Activated T-helper 9 cell treated with anti-CD3 and anti-CD28 coated beads, Interleukin-2, amount 50 U/mL, for 16 hours (primary cell): ENCODE measurements around the gene GRID1.

Experiments used
- DNase-seq: peaks from one replicate; pipeline ENCODE4 v3.0.0-alpha.2; 2020; ENCODE audit warnings: low read depth

The GRID1 gene

DNA sequence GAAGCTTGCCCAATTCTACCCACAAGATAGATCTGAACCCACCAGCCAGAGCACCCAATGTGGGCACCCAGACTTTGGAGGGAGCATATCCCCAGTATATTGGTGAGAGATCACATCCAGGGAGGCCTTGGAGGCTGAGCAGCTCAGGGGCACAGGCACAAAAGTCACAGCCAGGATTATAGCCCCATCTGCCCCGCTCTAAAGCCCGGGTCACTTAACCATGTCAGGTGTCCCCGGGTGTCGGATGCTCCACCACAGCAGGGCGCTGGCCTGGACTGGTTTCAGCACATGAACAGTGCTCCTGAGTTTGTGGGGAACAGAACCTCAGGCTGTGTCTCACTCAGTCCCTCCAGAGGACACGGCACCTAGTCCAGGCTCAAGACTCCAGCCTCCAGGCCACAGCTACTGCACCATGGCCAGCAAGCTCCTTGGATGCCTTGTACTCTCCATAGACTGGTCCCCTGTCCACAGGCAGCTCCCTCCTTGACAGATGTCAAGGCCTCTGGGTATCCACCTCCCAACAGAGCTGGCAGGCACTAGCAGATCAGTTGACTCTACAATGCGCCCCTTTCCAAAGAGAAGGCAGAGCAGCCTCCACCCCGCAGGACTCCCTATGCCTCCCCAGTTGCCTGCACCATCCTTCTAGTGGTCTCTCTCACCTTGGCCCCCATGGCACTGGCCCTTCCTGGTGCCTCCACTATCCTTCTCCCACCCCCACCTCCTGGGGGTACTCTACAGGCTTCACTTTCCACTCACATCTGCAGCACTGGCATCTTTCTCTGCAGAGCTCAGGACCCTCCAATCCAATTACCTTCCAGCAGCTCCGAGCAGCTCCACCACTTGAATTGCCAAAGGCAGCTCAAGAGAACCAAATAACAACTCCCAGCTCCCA is 306.0 kb downstream of the GRID1 start:
- no peak for DNase-seq

DNA sequence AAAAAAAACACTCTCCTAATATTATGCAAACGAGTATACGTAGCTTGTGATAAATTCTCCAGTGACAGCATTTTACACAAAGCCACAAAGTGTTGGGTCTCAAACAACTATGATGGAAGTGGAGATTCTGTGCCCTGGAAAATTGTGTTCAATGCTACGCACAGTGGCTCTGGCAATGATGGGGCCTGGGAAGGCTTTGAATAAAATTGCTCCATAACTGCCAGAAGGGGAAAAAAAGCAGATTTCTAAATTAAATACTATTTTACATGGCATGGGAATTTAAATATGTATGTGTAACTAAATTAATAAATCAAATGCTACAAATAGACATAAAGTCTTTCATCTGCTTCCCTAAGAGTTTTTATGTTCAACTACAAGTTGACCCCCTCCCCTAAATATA is 306.7 kb downstream of the GRID1 start:
- DNase-seq = no peak

DNA sequence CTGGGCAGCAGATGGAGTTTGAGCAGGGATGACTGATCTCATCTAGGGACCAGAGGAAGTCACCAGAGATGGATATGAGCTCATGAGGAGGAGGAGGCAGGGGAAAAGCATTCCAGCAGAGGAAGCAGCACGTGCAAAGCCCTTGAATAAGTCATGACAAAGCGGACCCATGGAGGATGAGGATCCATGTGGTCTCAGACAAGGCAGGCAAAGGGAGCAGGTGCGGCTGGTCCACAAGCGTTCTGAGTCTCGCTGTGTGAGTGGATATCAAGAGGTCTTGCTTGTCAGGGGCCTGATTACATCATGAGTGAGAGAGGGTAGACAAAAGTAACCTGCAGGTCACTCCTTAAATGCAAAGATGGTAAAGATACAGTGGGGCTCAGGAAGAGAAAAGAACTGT is 307.6 kb downstream of the GRID1 start:
- no peak for DNase-seq

DNA sequence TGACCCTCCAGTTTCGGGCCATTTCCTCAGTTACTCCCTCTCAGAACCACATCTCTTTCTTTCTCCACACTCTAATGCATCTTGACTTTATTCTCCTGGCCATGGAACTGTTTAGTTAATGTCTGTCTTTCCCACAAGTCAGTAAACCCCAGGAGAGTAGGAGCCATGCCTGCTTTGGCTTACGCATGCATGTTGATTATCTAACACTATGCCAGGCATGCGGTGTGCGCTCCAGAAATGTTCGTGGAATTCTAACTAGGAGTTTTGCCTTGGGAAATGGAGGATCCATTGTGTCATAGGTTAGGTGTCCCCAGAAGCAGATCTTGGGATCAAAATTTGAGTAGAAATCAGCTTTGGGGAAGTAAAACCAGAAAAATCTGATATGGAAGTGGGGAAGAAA is 308.9 kb downstream of the GRID1 start:
- no peak for DNase-seq

DNA sequence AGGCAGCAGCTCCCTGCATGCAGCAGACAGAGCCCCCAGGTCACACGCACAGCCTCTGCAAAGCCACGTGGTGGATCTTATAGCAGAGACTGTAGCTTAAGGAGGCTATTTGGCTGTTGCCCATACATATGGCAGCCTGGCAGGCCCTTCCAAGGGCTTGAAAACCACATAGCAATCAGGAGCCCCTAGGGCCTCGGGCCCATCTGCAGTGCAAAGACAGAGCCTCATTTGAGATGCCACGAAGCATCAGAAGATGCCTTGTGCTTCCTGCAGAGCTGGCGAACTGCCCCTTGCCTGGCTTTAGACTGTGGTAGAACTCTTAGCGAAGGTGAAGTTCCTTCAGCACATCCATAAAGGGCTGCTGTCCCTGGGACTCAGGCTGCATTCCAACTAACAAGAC is 309.9 kb downstream of the GRID1 start:
- no peak for DNase-seq

DNA sequence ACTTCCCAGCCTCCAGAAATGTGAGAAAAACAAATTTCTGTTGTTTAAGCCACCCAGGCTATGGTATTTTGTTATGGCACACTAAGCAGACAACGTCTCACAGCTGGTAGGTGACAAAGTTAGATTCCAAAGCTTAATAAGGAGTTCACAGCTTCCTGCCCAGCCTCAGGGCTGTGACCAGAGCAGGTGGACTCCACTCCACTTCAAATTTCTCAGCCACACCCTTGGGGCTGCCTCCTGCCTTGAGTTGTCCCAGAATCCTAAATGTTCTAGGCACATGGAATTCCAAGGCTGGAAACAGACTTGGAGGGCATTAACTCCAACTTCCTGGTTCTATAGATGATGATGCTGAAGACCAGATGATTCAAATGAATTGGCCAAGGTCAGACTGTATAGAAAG is 310.7 kb downstream of the GRID1 start:
- no peak for DNase-seq

DNA sequence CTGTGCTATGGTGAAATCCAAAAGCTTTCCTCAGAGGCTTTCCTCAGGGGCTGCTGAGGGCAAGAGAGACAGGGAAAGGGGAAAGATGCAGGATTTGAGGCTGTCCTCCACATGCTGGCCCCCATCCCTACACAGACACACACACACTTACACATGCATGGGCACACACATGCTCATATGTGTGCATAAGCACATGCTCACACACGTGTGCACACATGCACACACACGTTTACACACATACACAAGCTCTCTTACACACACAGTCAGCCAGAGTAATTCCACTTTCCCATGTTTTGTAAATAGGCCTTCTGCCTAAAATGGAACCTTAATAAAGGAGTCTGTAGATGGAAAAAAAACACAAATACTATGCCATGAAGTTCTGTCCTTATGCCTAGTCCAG is 312.9 kb downstream of the GRID1 start:
- no peak for DNase-seq

DNA sequence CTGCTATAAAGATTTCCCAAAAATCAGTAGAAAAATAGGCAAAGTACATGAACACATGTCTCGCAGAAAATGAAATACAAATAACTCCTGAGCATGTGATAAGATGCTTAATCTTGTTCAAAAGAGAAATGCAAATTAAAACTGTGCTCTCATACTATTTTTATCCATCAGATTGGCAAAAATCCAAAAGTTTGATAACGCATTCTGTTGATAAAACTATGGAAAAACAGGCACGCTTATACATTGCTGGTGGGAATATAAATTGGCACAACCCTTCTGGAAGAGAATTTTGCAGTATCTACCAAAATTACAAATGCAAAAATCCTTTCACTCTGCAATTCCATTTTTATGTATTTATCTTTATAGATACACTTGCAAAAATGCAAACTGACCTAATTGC is 315.0 kb downstream of the GRID1 start:
- no peak for DNase-seq

DNA sequence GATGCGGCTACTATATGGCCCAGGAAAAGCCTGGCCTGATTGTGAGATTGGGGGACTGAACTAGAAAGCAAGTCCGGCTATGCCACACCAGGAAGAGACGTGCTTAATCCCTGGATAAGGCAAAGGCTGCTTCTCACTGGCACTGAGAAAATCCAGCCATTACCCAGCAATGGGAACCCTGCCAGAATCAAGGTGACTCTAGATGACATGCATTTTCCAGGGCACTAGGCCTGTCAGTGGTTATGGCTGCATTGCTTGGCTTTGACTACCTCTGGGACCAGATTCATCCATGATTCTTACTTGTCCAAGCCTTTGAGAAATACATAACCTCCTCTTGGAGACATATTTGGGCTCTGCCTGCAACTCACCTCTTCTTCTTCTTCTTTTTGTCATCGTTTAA is 317.2 kb downstream of the GRID1 start:
- DNase-seq = no peak

DNA sequence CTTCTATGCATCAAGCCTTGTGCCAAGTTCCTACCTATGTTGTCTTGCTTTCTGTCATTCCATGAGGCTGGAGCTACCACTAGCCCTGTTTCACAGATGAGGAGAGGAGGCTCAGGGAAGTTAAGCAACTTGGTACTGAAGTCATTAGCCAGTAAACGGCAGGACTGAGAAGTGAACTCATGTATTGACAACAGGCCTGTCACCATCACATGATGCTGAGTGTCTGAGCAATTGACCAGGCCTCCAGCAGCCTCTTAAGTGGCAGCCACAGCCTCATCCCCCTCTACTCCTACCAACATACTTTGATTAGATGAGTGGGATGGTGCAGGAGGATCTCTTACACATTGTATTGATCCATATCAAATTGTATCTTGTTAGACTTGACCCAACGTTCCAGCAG is 317.6 kb downstream of the GRID1 start:
- DNase-seq = no peak

DNA sequence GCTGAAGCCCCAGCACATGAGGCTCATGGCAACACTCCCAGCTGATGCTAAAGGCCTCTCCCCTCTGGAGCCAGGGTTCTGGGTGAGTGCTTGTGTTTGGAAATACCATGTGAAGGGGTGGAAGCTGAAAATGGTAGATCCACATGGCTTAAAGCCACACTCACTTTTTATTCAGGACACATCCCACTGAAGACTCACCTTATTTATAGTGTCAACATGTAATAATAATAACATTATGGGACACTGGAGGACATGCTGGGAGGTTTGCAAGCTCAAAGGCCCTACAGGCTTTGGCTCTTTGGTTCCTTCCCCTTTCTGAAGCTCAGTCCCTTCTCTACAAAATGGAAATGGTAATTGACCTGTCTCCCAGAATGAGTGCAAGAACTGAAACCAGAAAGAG is 318.0 kb downstream of the GRID1 start:
- no peak for DNase-seq

DNA sequence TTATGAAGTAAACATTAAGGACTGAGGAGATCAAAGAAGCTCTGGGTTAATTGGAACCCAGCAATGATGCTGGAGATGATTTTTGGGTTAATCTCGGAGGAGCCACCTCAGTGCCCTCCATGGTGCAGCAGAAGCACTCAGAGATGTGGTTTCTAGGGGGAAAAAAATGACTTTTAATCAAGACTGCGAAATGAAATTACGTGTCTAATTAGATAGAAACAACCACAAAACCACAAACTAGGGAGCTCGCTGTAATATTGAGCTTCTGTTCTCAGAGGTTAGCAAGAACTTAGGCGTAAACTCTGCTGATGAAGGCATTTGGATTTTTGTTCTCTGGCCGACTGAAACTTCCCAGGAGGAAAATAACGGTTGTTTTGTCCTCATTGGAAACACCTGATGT is 319.0 kb downstream of the GRID1 start:
- DNase-seq = no peak

DNA sequence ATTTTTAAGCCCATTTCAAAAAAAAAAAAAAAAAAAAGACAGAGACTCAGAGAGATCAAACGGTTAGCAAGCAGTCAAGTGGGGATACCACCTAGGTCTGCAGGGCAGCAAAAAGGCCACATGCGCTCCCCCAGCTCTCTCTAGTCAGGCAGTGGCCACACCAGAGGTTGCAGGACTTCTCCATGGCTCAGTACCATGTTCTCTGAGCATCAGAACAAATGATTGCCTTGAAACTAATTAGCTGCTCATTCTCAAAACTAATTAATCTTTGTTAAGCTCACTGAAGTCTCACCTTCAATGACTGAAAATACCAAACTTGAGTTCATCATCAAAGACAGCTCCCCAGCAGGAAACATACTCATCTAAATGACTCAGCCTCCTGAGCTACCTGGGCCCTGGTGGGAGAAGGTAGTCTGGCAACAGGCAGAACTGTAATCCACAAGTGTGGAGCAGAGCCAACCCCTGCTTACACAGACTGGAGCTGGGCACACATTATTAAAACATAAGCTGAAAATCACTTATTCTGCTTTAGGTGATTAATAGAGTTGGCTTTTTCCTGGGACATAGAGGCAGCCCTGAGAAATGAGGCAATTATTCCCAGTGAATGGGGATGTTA is 319.6 kb downstream of the GRID1 start:
- DNase-seq = no peak

DNA sequence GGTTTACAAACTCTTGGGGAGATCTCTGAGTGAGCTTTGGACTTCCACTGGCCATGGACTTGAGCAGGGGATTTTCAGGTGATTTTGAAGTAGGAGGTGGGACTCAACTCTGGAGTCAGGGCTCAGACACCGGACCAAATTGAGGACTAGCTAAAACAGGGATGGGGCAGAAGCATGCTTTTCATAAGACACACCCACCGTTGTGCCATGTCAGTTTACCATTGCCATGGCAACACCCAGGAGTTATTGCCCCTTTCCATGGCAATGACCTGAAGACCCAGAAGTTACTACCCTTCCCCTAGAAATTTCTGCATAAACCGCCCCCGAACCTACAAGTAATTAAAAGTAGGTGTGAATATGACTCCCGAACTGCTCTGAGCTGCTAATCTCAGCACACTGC is 320.7 kb downstream of the GRID1 start:
- no peak for DNase-seq

DNA sequence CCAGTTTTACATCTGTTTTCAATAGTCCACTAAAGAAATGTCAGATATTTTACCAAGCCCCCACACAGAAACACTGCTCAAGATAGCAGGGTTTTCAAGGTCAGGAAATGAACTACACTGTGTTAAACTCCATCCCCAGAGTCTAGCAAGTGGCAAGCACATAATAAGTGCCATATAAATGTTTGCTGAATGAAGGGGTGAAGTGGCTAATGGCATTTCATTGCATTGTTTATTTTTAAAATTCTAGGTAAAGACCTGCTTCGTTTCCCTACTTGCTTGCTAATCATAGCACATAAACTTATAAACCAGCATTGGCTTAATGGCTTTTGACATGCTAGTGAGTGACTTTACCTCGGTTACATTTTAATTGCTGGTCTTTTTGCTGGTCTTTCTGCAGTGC is 322.6 kb downstream of the GRID1 start:
- no peak for DNase-seq

DNA sequence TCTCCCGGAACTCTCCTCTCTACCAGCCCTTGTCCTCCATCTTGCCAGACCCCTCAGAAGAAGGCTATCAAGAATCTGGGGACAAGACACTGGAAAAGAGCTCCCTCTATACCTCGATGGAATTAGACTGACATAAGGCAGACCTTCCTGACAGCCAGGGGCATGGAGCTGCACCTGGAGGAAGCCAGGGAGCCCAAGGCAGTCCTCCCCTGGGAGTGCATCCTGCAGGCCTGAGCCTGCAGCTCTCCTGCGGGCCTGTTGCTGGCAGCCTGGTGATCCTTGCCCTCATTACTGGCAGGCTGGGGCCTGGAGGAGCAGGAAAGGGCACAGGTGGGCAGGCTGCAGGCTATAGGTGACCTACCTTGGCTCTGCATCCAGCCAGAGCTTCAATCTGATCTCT is 323.4 kb downstream of the GRID1 start:
- no peak for DNase-seq

DNA sequence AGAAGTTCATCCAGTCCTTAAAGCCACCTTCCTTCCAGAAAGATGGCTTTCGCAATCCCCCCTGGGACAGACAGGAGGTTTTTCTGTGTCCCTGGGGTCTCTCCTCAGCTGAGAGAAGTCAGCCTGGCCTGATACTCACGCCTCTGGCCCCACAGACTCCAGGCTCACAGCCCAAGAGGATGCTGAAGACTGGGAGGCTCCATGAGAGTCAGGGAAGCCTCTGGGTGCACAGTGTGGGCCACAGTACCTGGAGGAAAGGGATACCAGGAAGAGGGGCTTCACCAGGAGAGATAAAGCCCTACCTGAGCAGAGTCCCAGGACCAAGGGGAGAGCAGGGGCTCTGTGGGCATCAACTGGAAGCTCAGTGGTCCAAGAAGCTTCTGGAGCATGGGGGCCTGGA is 324.4 kb downstream of the GRID1 start:
- no peak for DNase-seq

DNA sequence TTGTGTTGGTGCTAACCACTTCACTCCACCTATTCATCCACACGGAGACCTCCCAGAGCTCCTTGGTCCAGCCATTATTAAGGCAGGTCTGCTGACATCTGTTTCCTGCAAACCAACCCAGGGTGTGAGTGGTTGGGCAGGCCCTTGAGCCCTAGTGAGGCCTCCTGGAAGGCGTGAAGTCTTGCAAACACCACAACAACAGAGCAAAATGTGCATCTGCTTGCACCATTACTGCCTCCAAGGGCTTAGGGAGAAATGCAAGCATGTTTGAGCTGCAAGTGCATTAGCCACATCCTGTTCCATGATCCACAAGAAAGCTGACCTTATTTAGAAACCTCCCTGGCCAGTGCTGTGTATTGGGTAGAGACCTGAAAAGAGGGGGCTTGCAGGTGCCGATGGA is 325.5 kb downstream of the GRID1 start:
- no peak for DNase-seq

DNA sequence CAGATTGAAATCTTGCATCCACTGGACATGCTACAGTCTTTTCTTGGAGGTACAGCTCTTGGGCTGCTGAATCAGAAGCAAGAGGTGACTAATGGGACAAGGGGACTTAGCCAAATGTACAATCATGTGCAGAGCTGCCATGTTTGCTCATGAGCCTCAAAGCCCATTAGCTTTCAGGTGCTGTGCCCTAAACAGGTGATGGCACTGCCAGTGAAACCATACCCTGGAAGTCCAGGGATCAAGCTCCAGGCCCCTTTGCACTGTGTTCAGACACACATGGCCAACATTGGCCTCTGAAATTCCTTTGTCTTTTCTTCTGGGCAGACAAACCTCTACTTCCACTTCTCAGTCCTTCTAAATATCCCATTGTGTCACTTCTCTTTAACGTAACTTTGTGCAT is 328.2 kb downstream of the GRID1 start:
- DNase-seq = no peak

DNA sequence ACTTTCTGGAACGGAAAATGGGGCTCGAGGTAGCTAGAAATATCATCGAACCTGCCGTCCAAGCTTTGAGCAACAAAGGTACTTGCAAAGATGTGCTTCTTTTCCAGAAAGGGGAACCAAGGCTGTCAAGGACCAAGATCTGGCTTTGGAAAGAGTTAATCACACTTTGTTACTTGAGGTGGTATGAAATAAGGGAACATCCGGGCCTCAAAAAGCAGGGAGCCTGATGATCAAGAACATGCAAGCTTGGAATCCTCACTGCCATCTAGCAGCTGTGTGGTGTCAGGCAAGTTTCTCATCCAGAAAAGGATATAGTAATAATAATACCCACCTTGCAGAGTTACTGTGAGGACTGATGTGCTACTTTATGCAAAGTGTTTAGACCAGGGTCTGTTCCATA is 329.5 kb downstream of the GRID1 start:
- no peak for DNase-seq

DNA sequence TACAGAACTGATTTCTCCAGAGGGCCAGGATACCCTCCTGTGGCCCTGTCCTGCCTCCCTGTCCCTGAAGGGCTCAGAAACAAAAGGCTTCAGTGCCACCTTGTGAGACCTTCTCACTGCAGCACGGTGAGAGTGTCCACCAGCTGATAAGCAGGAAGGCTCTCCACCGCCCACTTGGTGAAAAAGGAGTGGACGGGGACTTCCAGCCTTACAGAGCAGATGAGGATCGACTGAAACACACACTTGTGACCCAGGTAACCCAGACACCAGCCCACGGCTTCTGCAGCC is 330.1 kb downstream of the GRID1 start:
- DNase-seq = no peak

DNA sequence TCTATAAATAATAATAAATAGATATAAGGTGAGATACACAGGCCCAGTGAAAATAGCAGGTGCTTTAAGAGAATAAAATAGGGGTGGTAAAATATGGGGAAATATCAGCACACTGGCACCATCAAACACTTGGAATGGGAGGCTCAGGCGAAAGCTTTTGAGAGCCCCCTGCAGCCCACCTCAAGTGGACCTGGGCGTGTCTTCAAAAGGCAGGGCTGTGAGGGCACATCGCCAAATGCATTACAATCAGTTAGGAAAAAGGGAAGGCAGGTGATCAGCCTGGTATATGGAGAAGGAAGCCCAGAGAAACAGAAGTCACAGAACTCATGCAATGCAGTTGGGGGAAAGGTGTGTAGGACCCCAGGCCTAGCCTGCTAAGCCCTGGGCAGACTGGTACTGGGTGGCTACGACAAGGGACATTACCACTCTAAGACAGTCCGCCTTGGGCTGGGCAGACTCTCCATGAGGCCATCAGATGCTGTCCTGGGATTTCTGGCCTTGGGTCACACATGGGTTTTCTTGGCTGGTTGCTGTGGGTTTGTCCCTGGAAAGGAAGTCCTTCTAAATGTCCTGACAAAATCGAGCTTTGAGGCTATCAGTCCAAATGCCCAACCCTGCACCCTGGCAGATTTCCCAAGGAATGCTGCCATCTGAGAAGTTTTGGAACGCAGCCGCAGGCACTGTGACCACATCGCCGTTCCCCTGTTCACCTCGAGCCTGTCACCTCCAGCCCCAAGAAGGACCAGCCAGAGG is 330.6 kb downstream of the GRID1 start:
- no peak for DNase-seq

DNA sequence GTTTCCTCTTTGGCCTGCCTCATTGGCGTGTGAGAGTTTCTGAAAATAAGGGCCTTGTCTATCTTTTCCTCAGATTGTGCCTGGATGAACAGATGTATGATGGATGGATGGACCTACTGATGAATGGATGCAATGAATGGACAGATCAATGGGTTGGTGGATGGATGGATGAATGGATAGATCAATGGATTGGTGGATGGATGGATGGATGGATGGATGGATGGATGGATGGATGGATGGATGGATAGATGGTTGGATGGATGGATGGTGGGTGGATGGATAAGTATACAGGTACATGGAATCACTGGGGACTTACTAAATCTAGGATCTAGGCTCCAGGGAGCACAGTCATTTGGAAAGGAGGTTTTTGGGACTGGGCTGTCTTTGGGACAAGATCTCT is 331.9 kb downstream of the GRID1 start:
- DNase-seq = no peak

DNA sequence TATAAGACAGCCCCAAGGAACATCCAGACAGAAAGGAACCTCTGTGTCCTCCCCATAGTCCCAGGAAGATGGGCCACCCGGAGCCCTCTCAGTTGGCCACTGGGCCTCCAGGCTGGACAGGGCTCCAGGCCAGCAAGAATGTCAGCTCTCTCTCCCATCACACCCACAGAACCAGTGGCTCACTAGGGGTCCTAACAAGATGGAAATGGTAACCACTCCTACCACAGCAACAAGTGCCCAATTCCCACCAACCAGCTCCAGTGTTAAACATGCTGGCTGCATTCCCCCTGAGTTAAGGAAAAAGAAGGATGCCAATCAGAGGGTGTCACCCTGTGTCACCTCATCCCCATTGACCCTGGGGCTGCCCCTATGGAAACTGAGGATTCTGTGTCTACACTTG is 333.0 kb downstream of the GRID1 start:
- DNase-seq = no peak
